CD4-positive, alpha-beta T cell treated with Interleukin-12 subunit alpha and Interleukin-12 subunit beta, for 1 hour (primary cell): ENCODE measurements around the gene ANKRD65.
"Not testable (repeated sequence)": the region's sequence is repeated elsewhere in the genome, so short reads cannot be mapped to it uniquely, and the experiment has no call there.

Experiments used
- DNase-seq: peaks from one replicate; pipeline ENCODE4 v3.0.0-alpha.2; 2020

Gene ANKRD65

GRCh38 chr1:1421147-1421906, at the start of gene ANKRD65:
Gene ANKRD65, minus strand, starts transcription at chr1:1421276. Its CDS starts 271 bp downstream, at chr1:1421005.
- no peak for DNase-seq

GRCh38 chr1:1468196-1468985, 47.3 kb upstream of the ANKRD65 start:
- DNase-seq, result not testable (repeated sequence)

GRCh38 chr1:1463312-1463711, 42.2 kb upstream of the ANKRD65 start:
- DNase-seq, result no peak

- DNase-seq, result peak; percentile 24
These were observed 41.4 kb upstream of the ANKRD65 start for GRCh38 chr1:1462318-1462966.

- no peak for DNase-seq
These were observed 40.7 kb upstream of the ANKRD65 start for GRCh38 chr1:1461721-1462317.

DNA sequence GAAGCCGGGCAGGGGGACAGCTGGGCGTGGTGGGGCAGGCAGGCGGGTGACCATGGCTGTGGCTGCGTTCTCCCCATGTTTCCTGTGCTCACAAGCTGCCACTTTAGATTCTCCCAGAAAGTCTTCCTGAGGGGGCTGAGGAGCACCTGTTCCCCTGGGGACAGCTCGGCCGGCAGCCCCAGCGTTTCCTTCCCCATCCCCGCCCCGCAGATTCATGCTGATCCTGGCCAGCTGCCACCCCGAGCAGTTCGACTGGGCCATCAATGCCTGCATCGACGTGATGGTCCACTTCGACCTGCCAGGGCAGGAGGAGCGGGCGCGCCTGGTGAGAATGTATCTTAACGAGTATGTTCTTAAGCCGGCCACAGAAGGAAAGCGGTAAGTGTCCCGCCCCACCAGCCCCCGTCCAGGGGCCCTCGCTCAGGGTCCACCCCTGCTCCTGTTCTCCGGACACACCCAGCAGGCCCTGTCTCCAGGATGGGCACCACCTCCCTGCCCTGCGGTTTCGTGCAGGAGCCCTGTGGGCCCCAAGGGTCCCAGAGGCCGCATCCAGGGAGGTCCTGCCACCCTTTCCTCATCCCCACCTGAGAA, 39.6 kb upstream of the ANKRD65 start:
- DNase-seq, result no peak

DNA sequence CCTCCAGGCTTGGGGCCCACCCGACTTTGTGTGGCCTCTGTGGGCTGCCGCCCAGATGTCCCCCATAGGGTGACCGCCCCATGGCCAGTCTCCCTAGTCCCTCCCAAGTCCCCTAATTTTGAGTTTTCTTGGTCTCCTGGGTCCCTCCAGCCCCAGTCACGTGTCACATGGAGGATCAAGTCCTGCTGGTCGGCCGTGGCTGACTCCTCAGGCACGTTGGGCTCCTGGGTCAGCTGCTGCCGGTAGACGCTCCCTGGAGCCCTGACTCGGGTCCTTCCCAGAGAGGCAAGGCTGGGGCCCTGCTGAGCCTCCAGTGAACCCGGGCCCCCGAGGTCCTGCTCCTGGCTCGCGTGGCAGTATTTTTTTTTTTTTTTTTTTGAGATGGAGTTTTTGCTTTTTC, 38.6 kb upstream of the ANKRD65 start:
- DNase-seq, result not testable (repeated sequence)

DNA sequence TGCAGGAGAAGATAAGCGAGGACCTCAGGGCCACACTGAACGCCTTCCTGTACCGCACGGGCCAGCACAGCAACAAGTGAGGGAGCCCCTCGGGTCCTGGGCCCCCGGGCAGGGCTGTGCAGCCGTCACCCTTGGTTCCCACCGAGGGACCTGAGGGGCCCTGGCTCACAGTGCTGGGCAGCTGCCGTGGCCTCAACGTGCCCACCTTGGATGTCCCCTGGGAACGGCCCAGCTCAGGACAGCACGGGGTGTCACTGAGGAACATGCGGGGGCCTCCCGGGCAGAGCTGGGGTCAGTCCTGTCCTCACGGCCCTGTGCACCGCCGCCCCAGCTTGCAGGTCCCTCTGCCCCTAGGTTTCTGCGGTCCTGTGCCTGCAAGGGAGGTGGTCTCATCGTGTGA, 38.1 kb upstream of the ANKRD65 start:
- not testable (repeated sequence) for DNase-seq

- DNase-seq, result not testable (repeated sequence)
These were observed 35.7 kb upstream of the ANKRD65 start for GRCh38 chr1:1456683-1457255.

GRCh38 chr1:1455934-1456333, 34.9 kb upstream of the ANKRD65 start:
- DNase-seq, result not testable (repeated sequence)

DNA sequence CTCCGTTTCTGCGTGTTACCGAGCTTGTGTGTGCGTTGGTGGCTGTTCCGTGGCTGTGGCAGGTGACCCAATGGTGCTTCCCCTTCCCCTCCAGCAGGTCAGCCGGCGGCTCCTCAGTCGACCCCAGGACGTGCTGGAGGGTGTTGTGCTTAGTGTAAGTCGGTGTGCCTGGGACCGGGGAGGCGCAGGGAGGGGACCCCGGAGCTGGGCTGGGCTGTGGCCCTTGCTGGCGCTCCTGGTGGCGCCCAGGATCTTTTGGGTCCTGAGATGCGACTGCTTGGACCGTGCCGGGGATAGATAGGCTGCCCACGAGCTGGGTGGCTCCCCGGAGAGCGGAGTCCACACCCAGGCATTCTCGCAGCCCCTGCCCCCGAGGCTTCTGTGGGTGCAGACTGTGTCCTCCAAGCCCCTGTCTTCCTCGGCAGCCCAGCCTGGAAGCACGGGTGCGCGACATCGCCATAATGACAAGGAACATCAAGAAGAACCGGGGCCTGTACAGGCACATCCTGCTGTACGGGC, 34.3 kb upstream of the ANKRD65 start:
- DNase-seq, result no peak

DNA sequence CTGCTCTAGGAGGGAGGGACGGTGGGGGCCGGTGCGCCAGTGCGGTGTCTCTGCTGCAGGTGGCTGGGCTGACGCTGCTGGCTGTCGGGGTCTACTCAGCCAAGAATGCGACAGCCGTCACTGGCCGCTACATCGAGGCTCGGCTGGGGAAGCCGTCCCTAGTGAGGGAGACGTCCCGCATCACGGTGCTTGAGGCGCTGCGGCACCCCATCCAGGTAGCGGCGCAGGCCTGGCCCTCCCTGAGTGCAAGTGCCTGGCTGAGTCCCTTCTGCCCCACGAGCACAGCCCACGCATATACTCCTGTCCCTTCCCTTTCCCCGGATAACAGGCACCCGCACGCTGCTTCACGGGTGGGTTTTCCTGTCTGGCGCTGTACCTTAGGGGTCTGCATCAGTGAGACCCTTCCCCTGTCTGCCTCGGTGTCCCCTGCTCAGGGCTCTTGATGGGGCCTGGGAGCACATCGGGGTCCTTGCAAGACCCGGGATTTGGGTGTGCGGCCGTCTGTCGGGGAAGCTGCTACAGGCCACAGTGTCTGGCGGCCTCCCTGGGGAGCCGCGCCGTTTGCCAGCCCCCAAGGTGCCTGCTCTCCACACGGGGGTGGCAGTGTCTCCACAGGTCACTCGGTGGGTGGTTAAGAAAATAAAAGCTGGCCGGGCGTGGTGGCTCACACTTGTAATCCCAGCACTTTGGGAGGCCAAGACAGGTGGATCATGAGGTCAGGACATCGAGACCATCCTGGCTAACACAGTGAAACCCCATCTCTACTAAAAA, 33.4 kb upstream of the ANKRD65 start:
- not testable (repeated sequence) for DNase-seq

DNA sequence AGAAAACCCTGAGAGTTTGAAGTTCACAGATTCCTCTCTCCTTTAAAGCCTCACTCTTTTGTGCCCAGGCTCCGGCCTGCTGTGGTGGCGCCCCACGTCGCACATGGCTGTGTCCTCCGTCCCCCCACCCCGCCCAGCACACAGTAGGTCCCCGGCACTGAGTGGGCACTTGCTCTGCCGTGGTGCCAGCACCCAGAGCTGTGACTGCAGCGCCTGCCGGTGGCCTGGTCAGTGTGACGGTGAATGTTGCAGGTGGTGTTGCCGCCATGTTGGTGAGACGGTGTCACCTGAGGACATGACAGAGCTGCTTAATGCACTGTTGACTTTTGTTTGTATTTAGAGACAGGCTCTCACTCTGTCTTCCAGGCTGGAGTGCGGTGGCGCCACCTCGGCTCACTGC, 31.8 kb upstream of the ANKRD65 start:
- DNase-seq, result no peak

DNA sequence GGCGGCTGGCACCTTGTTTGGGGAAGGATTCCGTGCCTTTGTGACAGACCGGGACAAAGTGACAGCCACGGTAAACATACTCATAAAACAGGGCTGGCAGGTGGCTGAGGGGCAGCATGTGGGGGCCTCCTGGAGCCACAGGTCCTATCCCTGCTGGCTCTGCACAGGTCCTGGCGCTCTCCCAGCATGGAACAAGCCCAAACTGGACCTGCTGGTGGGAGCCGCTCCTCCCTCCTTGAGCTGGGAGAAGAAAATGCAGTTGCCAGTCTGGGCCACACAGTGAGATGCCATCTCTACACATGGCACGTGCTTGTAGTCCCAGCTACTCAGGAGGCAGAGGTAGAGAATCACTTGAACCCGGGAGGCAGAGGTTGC, 31.3 kb upstream of the ANKRD65 start:
- DNase-seq, result not testable (repeated sequence)

GRCh38 chr1:1451696-1452364, 30.8 kb upstream of the ANKRD65 start:
- no peak for DNase-seq

DNA sequence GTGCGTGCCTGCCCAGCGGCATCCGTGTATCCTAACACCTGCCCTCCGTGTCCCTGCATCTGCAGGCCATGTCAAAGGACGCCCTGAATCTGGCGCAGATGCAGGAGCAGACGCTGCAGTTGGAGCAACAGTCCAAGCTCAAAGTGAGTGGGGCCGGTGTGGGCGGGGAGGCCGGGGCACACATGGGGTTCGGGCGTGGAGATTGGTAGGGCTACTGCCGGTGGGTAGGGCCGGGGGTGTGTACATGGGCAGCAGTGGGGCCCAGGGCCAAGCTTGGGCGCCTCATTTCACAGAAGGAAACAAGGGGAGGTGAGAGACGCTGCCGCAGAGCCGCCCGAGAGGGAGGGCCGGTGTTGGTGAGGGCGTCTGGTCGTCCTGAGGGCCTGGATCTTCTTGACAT, 29.5 kb upstream of the ANKRD65 start:
- DNase-seq, result not testable (repeated sequence)

- no peak for DNase-seq
These were observed 28.1 kb upstream of the ANKRD65 start, which contains the start of gene ATAD3C for GRCh38 chr1:1449099-1449739. Gene ATAD3C, plus strand, starts transcription at chr1:1449689. Its CDS starts 995 bp downstream, at chr1:1450684.

DNA sequence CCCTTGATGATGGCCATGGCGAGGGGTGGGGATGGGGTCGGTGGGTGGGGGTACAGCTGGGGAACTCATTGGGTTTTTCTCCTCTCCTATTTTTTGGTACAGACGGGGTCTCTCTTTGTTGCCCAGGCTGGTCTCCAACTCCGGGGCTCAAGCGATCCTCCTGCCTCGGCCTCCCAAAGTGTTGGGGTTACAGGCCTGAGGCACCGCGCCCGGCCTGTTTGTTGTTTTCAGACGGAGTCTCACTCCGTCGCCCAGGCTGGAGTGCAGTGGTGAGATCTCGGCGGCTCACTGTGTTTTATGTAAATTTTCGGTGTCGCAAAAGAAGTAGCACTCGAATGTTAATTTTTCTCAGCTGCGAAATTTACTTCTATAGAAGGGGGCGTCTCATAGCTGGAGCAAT, 25.6 kb upstream of the ANKRD65 start:
- not testable (repeated sequence) for DNase-seq

DNA sequence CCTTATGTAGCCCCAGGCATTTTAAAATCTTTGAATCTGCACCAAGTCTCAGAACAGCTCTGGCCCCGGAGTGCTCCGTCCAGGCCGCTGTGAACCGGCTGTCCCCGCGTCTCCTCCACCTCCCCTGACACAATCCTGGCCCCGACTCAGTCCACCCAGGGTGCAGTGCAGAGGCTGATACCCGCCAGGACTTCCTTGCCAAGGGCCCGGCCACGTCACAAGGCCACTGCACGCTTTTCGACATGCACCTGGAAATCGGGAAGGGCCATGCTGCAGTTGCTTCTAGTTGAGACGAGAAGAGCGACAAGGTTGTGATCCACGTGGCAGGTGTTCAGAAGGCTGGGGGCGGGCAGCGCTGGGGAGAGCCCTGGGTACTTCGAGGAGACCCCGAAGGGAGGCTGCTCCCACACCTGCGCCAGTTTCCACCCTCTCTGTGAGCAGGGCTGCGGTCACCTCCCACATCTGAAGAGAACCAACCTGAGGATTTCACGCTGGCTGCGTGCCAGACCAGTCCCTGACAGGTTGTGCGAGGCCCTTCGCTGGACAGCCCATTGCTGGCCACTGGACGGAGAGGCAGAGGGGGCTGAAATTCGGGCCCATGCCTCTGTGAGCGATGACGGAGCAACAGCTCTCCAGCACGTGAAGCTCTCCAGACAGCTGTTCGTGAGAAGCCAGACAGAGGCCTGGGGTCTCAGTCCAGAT, 21.1 kb upstream of the ANKRD65 start:
- no peak for DNase-seq
